Measurements from ENCODE around the gene SF3B1. TPM values are rescaled to one million over a fixed set of nuclear protein-coding genes. Genes with fewer than 3 reads are reported as not detected.

Gene SF3B1
- total and polyA plus RNA-seq, 10 of the 15 experiments (the other 5 are each of a cell fraction or from before 2014, with no cell fraction given), result 163 to 565 (median 239) TPM

GRCh38 chr2:197378086-197378485, 56.7 kb downstream of the SF3B1 start:
- Histone ChIP-seq H3K4me2 (ENCODE audit: control insufficient read depth, insufficient read depth) (peak overlapping the region; percentile 79), H3K9ac (ENCODE audit: control insufficient read depth, insufficient read depth, low read length) (no peak overlapping the region)
- in situ Hi-C loops (cut with MboI), result loop anchor here (25.0 kb wide), 1 partner anchor 591 kb away; the partner anchor contains the start of gene GTF3C3
- TF ChIP-seq LARP7 (IDR thresholded peaks at IDR 0.05), result no peak
- no peak for TF ChIP-seq POLR2AphosphoS5 (IDR thresholded peaks at IDR 0.05; ENCODE audit: low read length)
- TF ChIP-seq MEF2A (IDR thresholded peaks at IDR 0.05; ENCODE audit: insufficient read depth, low read depth, low read length), result no peak
- no peak for TF ChIP-seq SUPT20H (IDR thresholded peaks at IDR 0.05; ENCODE audit: borderline replicate concordance, control insufficient read depth, low read depth, low read length)
- TF ChIP-seq CREM (IDR thresholded peaks at IDR 0.05; ENCODE audit: low read depth), result no peak
- no peak for TF ChIP-seq PAX8 (IDR thresholded peaks at IDR 0.05)
- no peak for TF ChIP-seq ZNF592 (IDR thresholded peaks at IDR 0.05)
- TF ChIP-seq CBFB (IDR thresholded peaks at IDR 0.05; ENCODE audit: low read depth), result no peak
- TF ChIP-seq ZBTB11 (CRISPR knock-in tag; IDR thresholded peaks at IDR 0.05), result no peak
- no peak for TF ChIP-seq SMAD5 (IDR thresholded peaks at IDR 0.05; ENCODE audit: low read depth)
- no peak for TF ChIP-seq CBX3 (IDR thresholded peaks at IDR 0.05; ENCODE audit: borderline replicate concordance, low read depth)
- TF ChIP-seq ZNF687 (IDR thresholded peaks at IDR 0.05), result no peak

More at GRCh38 chr2:197378086-197378485, 56.7 kb downstream of the SF3B1 start:
- intact Hi-C loops (cut with micrococcal nuclease; ENCODE audit: unreplicated experiment), result loop anchor here (1.0 to 2.0 kb wide), 5 partner anchors 67 to 399 kb away; partner anchors contain the start of gene ANKRD44
- Histone ChIP-seq H3K79me2 (ENCODE audit: control insufficient read depth, insufficient read depth, low read length) (no peaks in the 10 kb centered on the region), H3K27me3 (replicated peaks in 1 of 2; ENCODE audit: control insufficient read depth in 2 of 2, insufficient read depth in 2 of 2, low read length in 1 of 2) (no peaks in the 10 kb centered on the region), H3K36me3 (ENCODE audit: control insufficient read depth in 2 of 2, insufficient read depth in 2 of 2, low read length in 1 of 2) (no peaks in the 10 kb centered on the region), H3K4me3 (no peak overlapping the region), H3K4me1 (ENCODE audit: control insufficient read depth, insufficient read depth, low read length) (peaks cover 12% of the 10 kb centered on the region), H3K9me3 (replicated peaks; ENCODE audit: control insufficient read depth, insufficient read depth, low read length) (no peaks in the 10 kb centered on the region), H2AFZ (ENCODE audit: control insufficient read depth, low read depth, low read length) (no peak overlapping the region), H4K20me1 (ENCODE audit: control insufficient read depth, insufficient read depth) (no peaks in the 10 kb centered on the region), H3K27ac (ENCODE audit: control insufficient read depth, insufficient read depth) (no peak overlapping the region)
- 42% methylated on average over 3 of the region's 3 CpGs for WGBS (ENCODE audit: insufficient coverage, insufficient replicate concordance, low lambda C conversion rate, missing lambda C conversion rate)
- RAD21 ChIA-PET (ENCODE audit: unreplicated experiment), result interaction anchor here (1.0 to 2.1 kb wide), 8 partner anchors 66 to 627 kb away, joined by 3 to 20 read pairs (median 4); no protein-coding TSS in a partner anchor
- SMC1A ChIA-PET (ENCODE audit: uncharacterized antibody, unreplicated experiment), result interaction anchor here (0.7 to 1.6 kb wide), 12 partner anchors 9 to 431 kb away, joined by 3 to 18 read pairs (median 3); no protein-coding TSS in a partner anchor
- POLR2A ChIA-PET, result interaction anchor here (0.7 kb wide), 1 partner anchor 8 kb away, joined by 3 read pairs; no protein-coding TSS in a partner anchor
- FAIRE-seq (no peak), ATAC-seq (no peak), DNase-seq (ENCODE audit: low read depth, low spot score) (no peak)
- CTCF ChIA-PET, result interaction anchor here (0.7 to 4.3 kb wide), 15 partner anchors 9 to 627 kb away, joined by 3 to 31 read pairs (median 4); no protein-coding TSS in a partner anchor
- no TSS peak for BruUV-seq (replicated peaks)

Measured in GM12878 (cell line).